DND-41 (cell line): Measurements from ENCODE around the gene MS4A4E.

Experiments
- CTCF ChIP-seq: IDR thresholded peaks from 2 replicates; pipeline ENCODE4 v1.5.1; 2012; ENCODE audit warnings: borderline replicate concordance, low read length, moderate library complexity, mild to moderate bottlenecking; ENCODE audit not compliant: poor library complexity, severe bottlenecking; ENCODE audit errors: extremely low read depth
- EZH2 ChIP-seq: IDR thresholded peaks from 3 replicates; pipeline ENCODE4 v1.6.1; 2012; ENCODE audit warnings: borderline replicate concordance, low read depth, mild to moderate bottlenecking, moderate library complexity, low read length, inconsistent platforms; ENCODE audit not compliant: severe bottlenecking

- TF ChIP-seq CTCF = no peak
- TF ChIP-seq EZH2 = no peak
Observed at GRCh38 chr11:60292145-60292544, 49.2 kb upstream of the MS4A4E start.
